ENCODE results near the gene AURKAIP1. TPM values are rescaled to one million over a fixed set of nuclear protein-coding genes. Genes with fewer than 3 reads are reported as not detected.

The AURKAIP1 gene
- total RNA-seq, 2 donors from 2014 or later, result 155 to 159 TPM

GRCh38 chr1:1332031-1332755, 42.8 kb downstream of the AURKAIP1 start:
- no peak overlapping the region for H3K27ac ChIP-seq
- H3K4me1 ChIP-seq, result peaks cover 0 to 22% of the 10 kb centered on the region in 2 donors
- TF ChIP-seq, protein P1, sequence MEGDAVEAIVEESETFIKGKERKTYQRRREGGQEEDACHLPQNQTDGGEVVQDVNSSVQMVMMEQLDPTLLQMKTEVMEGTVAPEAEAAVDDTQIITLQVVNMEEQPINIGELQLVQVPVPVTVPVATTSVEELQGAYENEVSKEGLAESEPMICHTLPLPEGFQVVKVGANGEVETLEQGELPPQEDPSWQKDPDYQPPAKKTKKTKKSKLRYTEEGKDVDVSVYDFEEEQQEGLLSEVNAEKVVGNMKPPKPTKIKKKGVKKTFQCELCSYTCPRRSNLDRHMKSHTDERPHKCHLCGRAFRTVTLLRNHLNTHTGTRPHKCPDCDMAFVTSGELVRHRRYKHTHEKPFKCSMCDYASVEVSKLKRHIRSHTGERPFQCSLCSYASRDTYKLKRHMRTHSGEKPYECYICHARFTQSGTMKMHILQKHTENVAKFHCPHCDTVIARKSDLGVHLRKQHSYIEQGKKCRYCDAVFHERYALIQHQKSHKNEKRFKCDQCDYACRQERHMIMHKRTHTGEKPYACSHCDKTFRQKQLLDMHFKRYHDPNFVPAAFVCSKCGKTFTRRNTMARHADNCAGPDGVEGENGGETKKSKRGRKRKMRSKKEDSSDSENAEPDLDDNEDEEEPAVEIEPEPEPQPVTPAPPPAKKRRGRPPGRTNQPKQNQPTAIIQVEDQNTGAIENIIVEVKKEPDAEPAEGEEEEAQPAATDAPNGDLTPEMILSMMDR (IDR thresholded peaks at IDR 0.05), result no peak
- no peak for DNase-seq (ENCODE audit: low spot score)
- peaks cover 18% of the 10 kb centered on the region for H3K36me3 ChIP-seq
- H3K9me3 ChIP-seq, result no peaks in the 10 kb centered on the region
- no peaks in the 10 kb centered on the region for H3K27me3 ChIP-seq
- H3K4me3 ChIP-seq, result no peak overlapping the region

GRCh38 chr1:1331068-1331965, 43.7 kb downstream of the AURKAIP1 start, which contains the start of gene TAS1R3:
TSS of gene TAS1R3 (plus strand) at chr1:1331280. CDS start at chr1:1331346, 66 bp downstream.
- H3K4me3 ChIP-seq, result no peak within 1 kb of the TSS
- no peak within 1 kb of the TSS for H3K27ac ChIP-seq
- no peaks in the 10 kb centered on the region for H3K27me3 ChIP-seq
- TF ChIP-seq, protein P1 (IDR thresholded peaks at IDR 0.05), result no peak
- no peaks in the 10 kb centered on the region for H3K9me3 ChIP-seq
- H3K36me3 ChIP-seq, result peaks cover 23% of the 10 kb centered on the region
- peaks cover 0 to 31% of the 10 kb centered on the region in 2 donors for H3K4me1 ChIP-seq
- no peak for DNase-seq (ENCODE audit: low spot score)

DNA sequence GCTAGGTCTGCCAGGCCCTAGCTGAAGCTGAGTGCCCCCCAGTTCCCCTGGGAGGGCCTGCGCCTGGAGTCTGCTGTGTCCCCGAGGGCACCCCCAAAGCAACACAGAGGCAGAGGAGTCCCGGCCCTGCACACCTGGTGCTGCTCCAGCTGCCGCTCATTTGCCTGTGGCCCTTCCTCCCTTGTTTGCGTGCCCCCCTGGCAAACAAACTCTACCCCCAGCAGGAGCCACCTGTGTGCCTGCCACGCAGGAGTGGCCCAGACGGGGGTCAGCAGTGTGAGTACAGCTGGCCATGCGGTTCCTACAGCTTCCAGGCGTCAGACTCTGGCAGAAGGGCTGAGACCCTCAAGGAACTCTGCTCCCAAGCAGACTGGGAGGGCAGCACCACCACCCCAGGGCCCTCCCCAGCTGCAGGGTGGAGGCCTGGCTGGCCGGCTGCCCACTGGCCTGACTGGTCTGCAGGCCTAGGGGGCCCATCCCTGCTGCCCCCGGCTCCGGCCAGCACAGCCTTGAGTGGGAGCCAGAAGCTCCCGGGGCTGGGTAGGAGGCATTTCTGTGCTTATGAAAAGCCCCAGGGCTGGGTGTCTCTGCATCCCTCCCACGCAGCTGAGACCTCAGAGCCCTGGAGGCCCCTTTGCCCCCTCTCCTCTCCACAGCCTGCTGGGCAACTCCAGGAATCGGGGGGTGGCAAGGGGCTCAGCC, 44.5 kb downstream of the AURKAIP1 start:
- Histone ChIP-seq H3K4me1 (peaks cover 0 to 39% of the 10 kb centered on the region in 2 donors), H3K4me3 (no peak overlapping the region), H3K27me3 (no peaks in the 10 kb centered on the region), H3K27ac (no peak overlapping the region), H3K36me3 (peaks cover 23% of the 10 kb centered on the region), H3K9me3 (no peaks in the 10 kb centered on the region)
- no peak for DNase-seq (ENCODE audit: low spot score)
- TF ChIP-seq, protein P1 (IDR thresholded peaks at IDR 0.05), result no peak

GRCh38 chr1:1329304-1330210, 45.5 kb downstream of the AURKAIP1 start:
- Histone ChIP-seq H3K4me1 (peaks cover 0 to 46% of the 10 kb centered on the region in 2 donors), H3K27me3 (no peaks in the 10 kb centered on the region), H3K4me3 (no peak overlapping the region), H3K27ac (no peak overlapping the region), H3K9me3 (no peaks in the 10 kb centered on the region), H3K36me3 (peaks cover 23% of the 10 kb centered on the region)
- no peak for DNase-seq (ENCODE audit: low spot score)
- TF ChIP-seq, protein P1 (IDR thresholded peaks at IDR 0.05), result no peak

DNA sequence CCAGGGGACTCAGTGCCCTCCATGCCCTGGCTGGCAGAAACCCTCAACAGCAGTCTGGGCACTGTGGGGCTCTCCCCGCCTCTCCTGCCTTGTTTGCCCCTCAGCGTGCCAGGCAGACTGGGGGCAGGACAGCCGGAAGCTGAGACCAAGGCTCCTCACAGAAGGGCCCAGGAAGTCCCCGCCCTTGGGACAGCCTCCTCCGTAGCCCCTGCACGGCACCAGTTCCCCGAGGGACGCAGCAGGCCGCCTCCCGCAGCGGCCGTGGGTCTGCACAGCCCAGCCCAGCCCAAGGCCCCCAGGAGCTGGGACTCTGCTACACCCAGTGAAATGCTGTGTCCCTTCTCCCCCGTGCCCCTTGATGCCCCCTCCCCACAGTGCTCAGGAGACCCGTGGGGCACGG, 46.8 kb downstream of the AURKAIP1 start:
- Histone ChIP-seq H3K27me3 (no peaks in the 10 kb centered on the region), H3K4me1 (peaks cover 0 to 47% of the 10 kb centered on the region in 2 donors), H3K27ac (no peak overlapping the region), H3K9me3 (no peaks in the 10 kb centered on the region), H3K4me3 (no peak overlapping the region), H3K36me3 (peaks cover 23% of the 10 kb centered on the region)
- TF ChIP-seq, protein P1 (IDR thresholded peaks at IDR 0.05), result no peak
- DNase-seq (ENCODE audit: low spot score), result no peak

All from right atrium auricular region (tissue), 2 donors.